IPS-NIHi11 (cell line): ENCODE results near the gene ATG9A.

ENCODE experiments used
- DNase-seq: peaks from one replicate; pipeline ENCODE4 v3.0.0; 2012; ENCODE audit warnings: mixed read lengths, low spot score

Gene ATG9A

GRCh38 chr2:219221957-219222518 is 7.4 kb downstream of the ATG9A start:
- no peak for DNase-seq

GRCh38 chr2:219220652-219221402 is 8.6 kb downstream of the ATG9A start:
- no peak for DNase-seq

GRCh38 chr2:219219784-219220532 is 9.5 kb downstream of the ATG9A start:
- no peak for DNase-seq

GRCh38 chr2:219218732-219219701 is 10.4 kb downstream of the ATG9A start, which contains the start of gene ABCB6:
TSS of gene ABCB6 (minus strand) at chr2:219218958. CDS start at chr2:219218673, 285 bp downstream.
- DNase-seq = peak; percentile 95

GRCh38 chr2:219218217-219218731 is 11.2 kb downstream of the ATG9A start:
- peak; percentile 81 for DNase-seq

GRCh38 chr2:219216535-219216915 is 12.9 kb downstream of the ATG9A start:
- no peak for DNase-seq

GRCh38 chr2:219215871-219216534 is 13.4 kb downstream of the ATG9A start:
- no peak for DNase-seq

- no peak for DNase-seq
Observed at GRCh38 chr2:219214786-219215185, 14.7 kb downstream of the ATG9A start.

GRCh38 chr2:219214141-219214540 is 15.3 kb downstream of the ATG9A start:
- DNase-seq = no peak

GRCh38 chr2:219213486-219214071 is 15.9 kb downstream of the ATG9A start:
- no peak for DNase-seq

- DNase-seq = no peak
Observed at GRCh38 chr2:219213026-219213415, 16.4 kb downstream of the ATG9A start.

- no peak for DNase-seq
Observed at GRCh38 chr2:219210886-219211362, 18.5 kb downstream of the ATG9A start.

GRCh38 chr2:219210196-219210885 is 19.1 kb downstream of the ATG9A start:
- DNase-seq = no peak

GRCh38 chr2:219209236-219210195 is 19.9 kb downstream of the ATG9A start:
- DNase-seq = no peak

GRCh38 chr2:219207884-219208740 is 21.3 kb downstream of the ATG9A start:
- no peak for DNase-seq

GRCh38 chr2:219207134-219207883 is 22.1 kb downstream of the ATG9A start:
- DNase-seq = no peak
